Measurements from ENCODE around the gene SLC2A8.

DNA sequence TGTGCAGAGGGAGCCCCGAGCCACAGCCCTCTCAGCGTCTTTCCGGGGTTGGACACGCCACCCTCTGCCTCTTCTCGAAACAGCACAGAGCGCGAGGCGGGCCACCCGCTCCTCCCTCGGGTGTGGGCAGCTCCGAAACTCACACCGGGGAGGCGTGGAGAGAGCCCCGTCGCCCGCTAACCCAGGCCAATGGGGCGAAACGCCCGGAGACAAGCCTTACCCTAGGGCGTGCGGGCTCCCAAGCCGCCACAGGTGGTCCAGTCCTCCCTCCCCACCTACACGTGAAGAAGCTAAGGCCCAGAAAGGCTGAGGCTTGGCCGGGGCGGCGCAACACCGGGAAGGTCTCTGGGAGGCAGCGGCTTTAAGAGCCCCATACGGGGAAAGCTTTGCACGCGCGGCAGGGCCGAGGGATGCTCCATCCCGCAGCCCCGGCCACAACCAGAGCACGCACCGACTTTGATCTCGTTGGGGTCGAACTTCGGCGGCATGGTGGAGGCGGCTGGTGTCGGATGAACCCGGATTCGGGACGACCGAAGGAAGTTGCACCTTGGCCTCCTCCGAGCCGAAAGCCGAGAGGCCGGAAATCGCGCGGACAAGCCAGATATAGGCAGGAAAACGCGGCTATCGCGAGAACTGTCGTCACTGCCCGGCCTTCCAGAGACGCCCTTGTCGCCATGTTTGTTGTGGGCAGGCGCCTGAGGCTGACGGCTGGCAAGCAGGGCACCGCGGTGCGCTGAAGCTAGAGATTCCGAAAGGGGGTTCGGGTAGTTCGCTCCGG is 54.0 kb downstream of the SLC2A8 start, which contains the start of the genes LRSAM1 and RPL12:
- TF ChIP-seq, protein P1, sequence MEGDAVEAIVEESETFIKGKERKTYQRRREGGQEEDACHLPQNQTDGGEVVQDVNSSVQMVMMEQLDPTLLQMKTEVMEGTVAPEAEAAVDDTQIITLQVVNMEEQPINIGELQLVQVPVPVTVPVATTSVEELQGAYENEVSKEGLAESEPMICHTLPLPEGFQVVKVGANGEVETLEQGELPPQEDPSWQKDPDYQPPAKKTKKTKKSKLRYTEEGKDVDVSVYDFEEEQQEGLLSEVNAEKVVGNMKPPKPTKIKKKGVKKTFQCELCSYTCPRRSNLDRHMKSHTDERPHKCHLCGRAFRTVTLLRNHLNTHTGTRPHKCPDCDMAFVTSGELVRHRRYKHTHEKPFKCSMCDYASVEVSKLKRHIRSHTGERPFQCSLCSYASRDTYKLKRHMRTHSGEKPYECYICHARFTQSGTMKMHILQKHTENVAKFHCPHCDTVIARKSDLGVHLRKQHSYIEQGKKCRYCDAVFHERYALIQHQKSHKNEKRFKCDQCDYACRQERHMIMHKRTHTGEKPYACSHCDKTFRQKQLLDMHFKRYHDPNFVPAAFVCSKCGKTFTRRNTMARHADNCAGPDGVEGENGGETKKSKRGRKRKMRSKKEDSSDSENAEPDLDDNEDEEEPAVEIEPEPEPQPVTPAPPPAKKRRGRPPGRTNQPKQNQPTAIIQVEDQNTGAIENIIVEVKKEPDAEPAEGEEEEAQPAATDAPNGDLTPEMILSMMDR (IDR thresholded peaks at IDR 0.05) = no peak
- TF ChIP-seq EP300 (IDR thresholded peaks at IDR 0.05) = peak in 2 of 4 donors; percentile 22 to 57

Measured in sigmoid colon (tissue), 4 donors.